Neural crest cell (in vitro differentiated cells): ENCODE data around the gene ARL11. TPM values are rescaled to one million over a fixed set of nuclear protein-coding genes. Genes with fewer than 3 reads are reported as not detected.

ENCODE experiments used
- DNase-seq: peaks from one replicate; pipeline ENCODE4 v3.0.0; 2021; ENCODE audit warnings: low read depth, mixed read lengths, low spot score
- H3K27ac Mint-ChIP-seq: one replicate; pipeline ENCODE4 v1.8.0; 2021; ENCODE audit warnings: mild to moderate bottlenecking, mixed read lengths; ENCODE audit not compliant: unreplicated experiment
- H3K27me3 Mint-ChIP-seq: 2 replicates; pipeline ENCODE4 v1.8.0; 2021; ENCODE audit warnings: low read depth, mild to moderate bottlenecking, mixed read lengths
- H3K36me3 Mint-ChIP-seq: 2 replicates; pipeline ENCODE4 v1.8.0; 2021; ENCODE audit warnings: low read depth, mild to moderate bottlenecking, mixed read lengths
- H3K4me1 Mint-ChIP-seq: 2 replicates; pipeline ENCODE4 v1.8.0; 2021; ENCODE audit warnings: mixed read lengths
- H3K4me3 Mint-ChIP-seq: one replicate; pipeline ENCODE4 v1.8.0; 2021; ENCODE audit warnings: mild to moderate bottlenecking, mixed read lengths
- H3K9me3 Mint-ChIP-seq: 2 replicates; pipeline ENCODE4 v1.8.0; 2021; ENCODE audit warnings: mixed read lengths
- total RNA-seq: library from RNA; stranded (reverse); gene quantifications from 2 replicates; pipeline ENCODE4 v1.2.1, GENCODE V29; 2021
- TF ChIP-seq, protein P1 (sequence below): fragments of 200-600 bp; sonication (generic); conservative IDR thresholded peaks from 2 replicates; pipeline ENCODE4 v1.5.0; 2021; ENCODE audit warnings: antibody characterized with exemption, mild to moderate bottlenecking

Gene ARL11
- total RNA-seq, 1 donor from 2014 or later, result not detected

GRCh38 chr13:49629947-49630346, 1.6 kb downstream of the ARL11 start:
- no peaks in the 10 kb centered on the region for H3K9me3 Mint-ChIP-seq
- peaks cover 9% of the 10 kb centered on the region for H3K4me1 Mint-ChIP-seq
- no peaks in the 10 kb centered on the region for H3K27me3 Mint-ChIP-seq
- TF ChIP-seq, protein P1, sequence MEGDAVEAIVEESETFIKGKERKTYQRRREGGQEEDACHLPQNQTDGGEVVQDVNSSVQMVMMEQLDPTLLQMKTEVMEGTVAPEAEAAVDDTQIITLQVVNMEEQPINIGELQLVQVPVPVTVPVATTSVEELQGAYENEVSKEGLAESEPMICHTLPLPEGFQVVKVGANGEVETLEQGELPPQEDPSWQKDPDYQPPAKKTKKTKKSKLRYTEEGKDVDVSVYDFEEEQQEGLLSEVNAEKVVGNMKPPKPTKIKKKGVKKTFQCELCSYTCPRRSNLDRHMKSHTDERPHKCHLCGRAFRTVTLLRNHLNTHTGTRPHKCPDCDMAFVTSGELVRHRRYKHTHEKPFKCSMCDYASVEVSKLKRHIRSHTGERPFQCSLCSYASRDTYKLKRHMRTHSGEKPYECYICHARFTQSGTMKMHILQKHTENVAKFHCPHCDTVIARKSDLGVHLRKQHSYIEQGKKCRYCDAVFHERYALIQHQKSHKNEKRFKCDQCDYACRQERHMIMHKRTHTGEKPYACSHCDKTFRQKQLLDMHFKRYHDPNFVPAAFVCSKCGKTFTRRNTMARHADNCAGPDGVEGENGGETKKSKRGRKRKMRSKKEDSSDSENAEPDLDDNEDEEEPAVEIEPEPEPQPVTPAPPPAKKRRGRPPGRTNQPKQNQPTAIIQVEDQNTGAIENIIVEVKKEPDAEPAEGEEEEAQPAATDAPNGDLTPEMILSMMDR, result no peak
- H3K27ac Mint-ChIP-seq, result no peak overlapping the region
- H3K36me3 Mint-ChIP-seq, result no peaks in the 10 kb centered on the region
- H3K4me3 Mint-ChIP-seq, result no peak overlapping the region
- DNase-seq, result no peak

DNA sequence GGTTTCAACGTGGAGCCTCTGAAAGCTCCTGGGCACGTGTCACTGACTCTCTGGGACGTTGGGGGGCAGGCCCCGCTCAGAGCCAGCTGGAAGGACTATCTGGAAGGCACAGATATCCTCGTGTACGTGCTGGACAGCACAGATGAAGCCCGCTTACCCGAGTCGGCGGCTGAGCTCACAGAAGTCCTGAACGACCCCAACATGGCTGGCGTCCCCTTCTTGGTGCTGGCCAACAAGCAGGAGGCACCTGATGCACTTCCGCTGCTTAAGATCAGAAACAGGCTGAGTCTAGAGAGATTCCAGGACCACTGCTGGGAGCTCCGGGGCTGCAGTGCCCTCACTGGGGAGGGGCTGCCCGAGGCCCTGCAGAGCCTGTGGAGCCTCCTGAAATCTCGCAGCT, 2.3 kb downstream of the ARL11 start:
- TF ChIP-seq, protein P1, result no peak
- no peak overlapping the region for H3K4me3 Mint-ChIP-seq

GRCh38 chr13:49632156-49632555, 3.8 kb downstream of the ARL11 start:
- Mint-ChIP-seq H3K4me1 (peaks cover 5% of the 10 kb centered on the region), H3K4me3 (no peak overlapping the region), H3K27ac (no peak overlapping the region), H3K36me3 (no peaks in the 10 kb centered on the region), H3K9me3 (no peaks in the 10 kb centered on the region), H3K27me3 (no peaks in the 10 kb centered on the region)
- no peak for DNase-seq
- TF ChIP-seq, protein P1, result no peak

More for the DNA sequence above, 2.3 kb downstream of the ARL11 start:
- Mint-ChIP-seq H3K36me3 (no peaks in the 10 kb centered on the region), H3K27me3 (no peaks in the 10 kb centered on the region), H3K4me1 (peaks cover 9% of the 10 kb centered on the region), H3K9me3 (no peaks in the 10 kb centered on the region), H3K27ac (no peak overlapping the region)
- DNase-seq, result no peak

GRCh38 chr13:49633710-49634109, 5.4 kb downstream of the ARL11 start:
- Mint-ChIP-seq H3K4me1 (no peaks in the 10 kb centered on the region), H3K27me3 (no peaks in the 10 kb centered on the region), H3K4me3 (no peak overlapping the region), H3K36me3 (no peaks in the 10 kb centered on the region), H3K9me3 (no peaks in the 10 kb centered on the region), H3K27ac (no peak overlapping the region)
- no peak for DNase-seq
- TF ChIP-seq, protein P1, result no peak

GRCh38 chr13:49635599-49636433, 7.5 kb downstream of the ARL11 start:
- Mint-ChIP-seq H3K36me3 (no peaks in the 10 kb centered on the region), H3K27me3 (no peaks in the 10 kb centered on the region), H3K4me3 (no peak overlapping the region), H3K27ac (no peak overlapping the region), H3K9me3 (no peaks in the 10 kb centered on the region), H3K4me1 (no peaks in the 10 kb centered on the region)
- TF ChIP-seq, protein P1, result no peak
- DNase-seq, result no peak
